T-helper 2 cell treated with Interferon-gamma antibody and Interleukin-4, amounts not matched to agents 100 ng/mL and 5 ng/mL, for 36 hours (primary cell): ENCODE measurements around the gene ZNF71. TPM values are rescaled to one million over a fixed set of nuclear protein-coding genes. Genes with fewer than 3 reads are reported as not detected.

ENCODE experiments used
- intact Hi-C: fragments of 100-400 bp; cut with micrococcal nuclease; formaldehyde crosslinking; loops from one replicate; pipeline ENCODE4 v1.15.1; 2023
- total RNA-seq: library from RNA; stranded (reverse); gene quantifications from 2 replicates; pipeline ENCODE4 v1.2.3, GENCODE V29; 2022

Gene ZNF71
- total RNA-seq: 5.5 and 5.8 TPM in 2 replicates

DNA sequence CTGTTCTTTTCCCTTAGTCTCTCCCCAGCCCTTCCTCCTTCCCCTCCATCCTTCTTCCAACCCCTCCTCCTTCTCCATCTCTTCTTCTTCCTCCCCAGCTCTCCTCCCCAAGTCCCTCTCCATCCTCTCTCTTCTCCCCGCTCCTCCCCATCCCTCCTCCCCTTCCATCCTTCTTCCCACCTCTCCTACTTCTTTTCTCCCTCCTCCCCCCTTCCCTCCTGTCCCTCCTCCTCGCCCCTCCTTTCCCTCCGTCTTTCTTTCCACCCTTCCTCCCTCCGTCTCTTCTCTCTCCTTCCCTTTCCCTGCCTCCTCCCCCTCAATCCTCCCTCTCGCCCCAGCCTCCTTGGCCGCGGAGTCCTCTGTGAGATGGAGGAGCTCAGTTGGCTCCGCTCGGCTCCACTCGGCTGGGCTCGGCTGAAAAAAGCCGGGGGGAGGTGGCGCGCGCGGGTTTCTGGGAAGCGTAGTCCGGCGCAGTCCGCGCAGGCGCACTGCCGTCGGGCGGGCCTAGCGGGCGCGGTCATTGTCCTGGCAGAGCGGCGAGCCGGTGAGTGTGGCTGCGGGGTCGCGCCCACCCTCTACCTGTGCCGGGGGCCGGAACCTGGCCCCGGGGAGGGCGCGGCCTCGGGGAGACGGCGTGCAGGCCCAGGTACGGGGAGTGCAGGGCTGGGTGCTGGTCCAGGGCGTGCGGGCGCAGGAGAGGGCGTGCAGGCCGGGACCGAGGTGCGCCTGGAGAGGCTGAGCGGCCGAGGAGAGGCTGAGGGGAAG is at the start of gene ZNF71:
TSS of gene ZNF71 (plus strand) at position 520 of the 765 bp plus-strand sequence. CDS start 6,257 bp downstream, outside the sequence.
- intact Hi-C loops: loop anchor here (1.0 to 10.0 kb wide), 3 partner anchors 28 to 1560 kb away; partner anchors contain the start of genes ZNF329, ZNF470 and ZNF582

DNA sequence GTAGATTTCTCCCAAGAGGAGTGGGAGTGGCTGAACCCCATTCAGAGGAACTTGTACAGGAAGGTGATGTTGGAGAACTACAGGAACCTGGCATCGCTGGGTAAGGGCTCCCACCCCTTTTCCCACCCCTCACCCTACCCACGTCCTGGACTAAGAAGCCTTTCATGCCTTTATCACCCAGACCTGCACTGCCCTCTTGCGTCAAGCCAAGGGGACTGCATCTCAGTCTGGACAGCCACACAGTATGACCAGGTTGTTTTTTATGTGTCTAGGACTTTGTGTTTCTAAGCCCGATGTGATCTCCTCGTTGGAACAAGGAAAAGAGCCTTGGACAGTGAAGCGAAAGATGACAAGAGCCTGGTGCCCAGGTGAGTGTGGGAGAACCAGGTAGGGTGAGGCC is 47.6 kb upstream of the ZNF71 start:
- intact Hi-C loops: no loop called here

DNA sequence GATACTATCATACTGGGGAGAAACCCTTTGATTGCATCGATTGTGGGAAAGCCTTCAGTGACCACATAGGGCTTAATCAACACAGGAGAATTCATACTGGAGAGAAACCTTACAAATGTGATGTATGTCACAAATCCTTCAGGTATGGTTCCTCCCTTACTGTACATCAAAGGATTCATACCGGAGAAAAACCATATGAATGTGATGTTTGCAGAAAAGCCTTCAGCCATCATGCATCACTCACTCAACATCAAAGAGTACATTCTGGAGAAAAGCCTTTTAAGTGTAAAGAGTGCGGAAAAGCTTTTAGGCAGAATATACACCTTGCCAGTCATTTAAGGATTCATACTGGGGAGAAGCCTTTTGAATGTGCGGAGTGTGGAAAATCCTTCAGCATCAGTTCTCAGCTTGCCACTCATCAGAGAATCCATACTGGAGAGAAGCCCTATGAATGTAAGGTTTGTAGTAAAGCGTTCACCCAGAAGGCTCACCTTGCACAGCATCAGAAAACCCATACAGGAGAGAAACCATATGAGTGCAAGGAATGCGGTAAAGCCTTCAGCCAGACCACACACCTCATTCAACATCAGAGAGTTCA is 40.7 kb upstream of the ZNF71 start:
- intact Hi-C loops: no loop called here

- intact Hi-C loops: no loop called here
Measured at GRCh38 chr19:56562766-56563165, 32.3 kb upstream of the ZNF71 start.

GRCh38 chr19:56566904-56567273 is 28.2 kb upstream of the ZNF71 start:
- intact Hi-C loops: loop anchor here (1.0 kb wide), 3 partner anchors 28 to 253 kb away; partner anchors contain the start of genes ZFP28, ZNF71 and ZSCAN5A

- intact Hi-C loops: loop anchor here (1.0 kb wide), 3 partner anchors 28 to 253 kb away; partner anchors contain the start of genes ZFP28, ZNF71 and ZSCAN5A
Measured at GRCh38 chr19:56567274-56568120, 27.6 kb upstream of the ZNF71 start, which contains the start of gene ZNF470. Gene ZNF470, plus strand, starts transcription at chr19:56567468. Its CDS starts 2,844 bp downstream, at chr19:56570312.

- intact Hi-C loops: no loop called here
Measured at GRCh38 chr19:56572589-56572988, 22.5 kb upstream of the ZNF71 start.

GRCh38 chr19:56573914-56574313 is 21.2 kb upstream of the ZNF71 start:
- intact Hi-C loops: no loop called here

GRCh38 chr19:56577719-56578602 is 17.1 kb upstream of the ZNF71 start:
- intact Hi-C loops: no loop called here

- intact Hi-C loops: loop anchor here (10.0 kb wide), 1 partner anchor 1560 kb away; the partner anchor contains the start of gene ZNF329
Measured at GRCh38 chr19:56594446-56594782, 688 bp upstream of the ZNF71 start.

GRCh38 chr19:56595548-56595899 is 422 bp downstream of the ZNF71 start:
- intact Hi-C loops: loop anchor here (1.0 to 10.0 kb wide), 3 partner anchors 28 to 1559 kb away; partner anchors contain the start of genes ZNF329, ZNF470 and ZNF582

- intact Hi-C loops: loop anchor here (10.0 kb wide), 1 partner anchor 1558 kb away; the partner anchor contains the start of gene ZNF329
Measured at GRCh38 chr19:56596676-56597075, 1.6 kb downstream of the ZNF71 start.

DNA sequence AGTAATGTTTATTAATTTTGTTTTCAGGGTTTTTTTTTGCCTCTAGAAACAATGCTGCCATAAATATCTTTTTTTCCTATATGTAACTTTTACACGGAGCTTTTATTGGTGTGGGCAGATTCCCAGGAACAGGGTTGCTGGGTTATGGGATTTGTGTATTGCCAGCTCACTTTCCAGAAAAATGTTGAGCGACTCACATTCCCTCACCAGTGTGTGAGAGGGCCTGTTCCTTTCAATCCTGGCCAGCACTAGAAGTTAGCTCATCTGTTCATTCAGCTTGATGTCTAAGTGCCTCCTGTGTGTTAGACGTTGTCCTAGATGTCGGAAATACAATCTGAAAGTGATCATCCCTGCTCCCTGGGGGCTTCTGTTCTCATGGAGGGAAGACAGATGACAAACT is 2.6 kb downstream of the ZNF71 start:
- intact Hi-C loops: loop anchor here (10.0 kb wide), 1 partner anchor 1557 kb away; the partner anchor contains the start of gene ZNF329

GRCh38 chr19:56601375-56601774 is 6.3 kb downstream of the ZNF71 start:
- intact Hi-C loops: no loop called here

DNA sequence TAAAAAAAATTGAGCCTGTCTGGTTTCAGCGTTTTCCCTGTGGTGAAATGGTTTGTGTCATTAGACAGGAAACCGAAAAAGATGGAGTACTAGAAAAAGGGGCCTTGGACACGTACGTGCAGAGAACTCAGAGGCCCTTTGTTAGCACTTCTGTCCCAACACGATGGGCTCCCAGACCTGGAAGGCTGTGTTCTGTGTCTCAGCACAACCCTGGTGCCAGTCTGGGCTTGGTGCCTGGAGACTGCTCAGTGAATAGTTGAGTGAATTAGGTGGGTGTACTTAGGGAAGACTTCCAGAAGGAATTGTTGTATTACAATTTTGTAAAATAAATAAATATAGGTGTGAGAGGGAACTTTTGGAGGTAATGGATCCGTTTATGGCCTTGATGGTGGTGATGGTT is 8.7 kb downstream of the ZNF71 start:
- intact Hi-C loops: no loop called here

- intact Hi-C loops: no loop called here
Measured at GRCh38 chr19:56608274-56608964, 13.3 kb downstream of the ZNF71 start.

GRCh38 chr19:56611288-56611687 is 16.2 kb downstream of the ZNF71 start:
- intact Hi-C loops: no loop called here

GRCh38 chr19:56612737-56613136 is 17.6 kb downstream of the ZNF71 start:
- intact Hi-C loops: no loop called here

GRCh38 chr19:56613639-56614038 is 18.5 kb downstream of the ZNF71 start:
- intact Hi-C loops: no loop called here

- intact Hi-C loops: no loop called here
Measured at GRCh38 chr19:56617531-56617930, 22.4 kb downstream of the ZNF71 start.
